Stimulated activated CD4-positive, alpha-beta T cell treated with anti-CD3 and anti-CD28 coated beads, Interleukin-15, amount 100 ng/mL, for 48 hours (primary cell): ENCODE data around the gene USP32.
"Not testable (repeated sequence)": the region's sequence is repeated elsewhere in the genome, so short reads cannot be mapped to it uniquely, and the experiment has no call there.

ENCODE experiments used
- DNase-seq, 2 donors: peaks; one replicate each; pipeline ENCODE4 v3.0.0-alpha.2; 2020; ENCODE audit warnings: low read depth in 2 of 2

USP32 gene

DNA sequence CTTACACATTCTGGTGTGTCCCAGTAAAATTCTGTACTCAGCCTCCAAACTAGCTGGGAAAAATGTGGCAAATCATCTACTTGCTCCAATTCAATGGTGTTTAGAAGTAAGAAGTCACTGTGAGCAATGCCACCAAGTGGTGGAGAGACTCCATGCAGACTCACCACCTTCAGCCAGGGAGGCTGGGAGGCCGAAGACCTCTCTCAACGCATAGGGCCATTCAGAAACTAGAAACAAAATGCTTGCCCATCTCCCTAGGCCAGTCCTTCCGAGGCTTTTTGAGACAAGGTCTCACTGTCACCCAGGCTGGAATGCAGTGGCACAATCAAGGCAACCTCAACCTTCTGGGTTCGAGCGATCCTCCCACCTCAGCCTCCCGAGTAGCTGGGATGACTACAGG is 217.2 kb downstream of the USP32 start:
- not testable (repeated sequence) for DNase-seq

DNA sequence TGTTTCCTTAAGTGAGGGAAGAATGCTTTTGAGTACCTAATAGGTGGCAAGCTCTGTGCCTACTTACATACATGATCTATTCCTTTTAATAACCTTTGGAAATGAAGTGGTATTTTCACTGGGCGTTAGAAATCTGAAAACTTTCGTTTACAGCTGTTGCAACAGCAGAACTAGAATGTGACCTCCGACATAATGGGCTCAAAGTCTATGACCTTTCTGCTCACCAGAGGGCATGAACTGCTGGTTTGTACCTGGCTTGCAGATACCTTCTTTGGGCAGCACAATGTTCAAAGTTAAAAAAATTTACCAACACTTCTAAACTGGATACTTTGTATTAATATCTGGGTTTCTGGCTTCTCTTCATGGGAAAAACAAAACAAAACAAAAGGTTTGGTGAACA is 217.9 kb downstream of the USP32 start:
- no peak for DNase-seq

DNA sequence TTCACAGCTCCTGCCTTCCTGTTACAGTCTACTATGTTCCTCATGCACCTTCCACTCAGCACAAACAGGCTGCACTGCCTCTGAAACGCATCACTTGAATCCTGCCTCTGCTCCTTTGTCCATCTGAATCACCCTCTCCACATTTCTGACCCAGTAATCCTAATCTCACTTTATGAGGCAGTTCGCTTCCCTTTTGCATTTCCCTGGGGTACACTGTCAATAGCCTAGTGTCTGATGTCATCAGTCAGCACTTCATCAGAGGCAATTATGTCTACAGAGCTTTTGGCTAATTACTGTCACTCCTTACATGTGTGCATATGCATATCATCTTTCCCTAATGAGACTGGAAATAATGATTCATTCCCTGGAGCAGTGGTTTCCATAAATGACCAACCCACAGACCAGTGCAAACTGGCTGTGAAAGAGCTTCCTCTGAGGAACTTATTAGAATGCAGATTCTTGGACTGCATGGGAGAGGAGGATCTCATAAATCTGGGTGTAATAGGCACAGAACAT is 218.6 kb downstream of the USP32 start:
- DNase-seq, result no peak

GRCh38 chr17:60171753-60172079 is 220.2 kb downstream of the USP32 start:
- DNase-seq, result no peak

DNA sequence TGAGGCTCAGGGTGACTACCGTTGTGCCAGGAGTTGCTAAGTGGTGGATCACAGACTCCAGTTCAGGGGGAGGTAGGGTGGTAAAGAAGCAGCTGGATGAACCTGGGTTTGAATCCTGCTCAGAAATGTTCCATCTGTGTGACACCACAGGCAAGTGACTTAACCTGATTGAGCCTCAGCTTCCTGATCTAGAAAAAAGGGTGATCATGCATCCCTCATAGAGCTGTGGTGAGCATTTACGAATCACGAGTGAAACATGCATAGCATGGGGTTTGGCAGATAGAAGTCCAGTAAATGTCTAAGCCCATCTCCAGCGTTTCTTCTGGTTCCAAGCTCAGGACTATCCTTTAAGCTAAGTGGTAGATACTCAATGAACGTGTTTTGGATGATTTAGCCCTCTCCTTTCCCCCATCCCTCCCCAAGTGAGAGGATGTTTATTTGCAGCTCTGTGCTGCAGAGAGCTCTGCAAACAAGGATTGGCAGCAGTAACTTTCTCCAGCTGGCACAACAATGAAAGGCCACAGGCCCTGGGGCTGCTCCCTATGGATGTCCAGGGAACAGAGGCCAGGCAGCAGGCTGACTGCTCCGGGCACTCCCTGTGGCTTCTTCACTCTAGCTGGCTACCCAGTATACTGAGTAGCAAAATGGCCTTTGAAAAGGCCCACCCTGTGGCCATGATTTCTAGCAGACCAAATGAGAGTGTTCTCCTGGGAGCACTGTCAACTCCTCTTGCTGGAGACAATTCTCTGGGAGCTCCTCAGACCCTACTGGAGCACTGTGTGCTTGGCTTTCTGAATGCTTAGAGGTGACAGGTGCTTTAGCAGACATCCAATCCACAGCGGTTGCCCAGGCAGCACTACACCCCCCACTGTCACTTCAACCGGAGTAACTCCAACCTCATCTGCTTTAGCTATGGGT is 220.8 kb downstream of the USP32 start:
- no peak for DNase-seq

GRCh38 chr17:60169921-60170817 is 221.8 kb downstream of the USP32 start:
- no peak for DNase-seq

- DNase-seq, result no peak
These were observed 223.3 kb downstream of the USP32 start for GRCh38 chr17:60168654-60169053.

- no peak for DNase-seq
These were observed 224.7 kb downstream of the USP32 start for GRCh38 chr17:60167065-60167741.

GRCh38 chr17:60165971-60166370 is 226.0 kb downstream of the USP32 start:
- DNase-seq, result no peak

- DNase-seq, result no peak
These were observed 226.7 kb downstream of the USP32 start for GRCh38 chr17:60165223-60165622.

GRCh38 chr17:60164697-60165096 is 227.2 kb downstream of the USP32 start:
- no peak for DNase-seq

GRCh38 chr17:60164164-60164563 is 227.8 kb downstream of the USP32 start:
- DNase-seq, result no peak

- DNase-seq, result no peak
These were observed 228.7 kb downstream of the USP32 start for GRCh38 chr17:60163108-60163784.

DNA sequence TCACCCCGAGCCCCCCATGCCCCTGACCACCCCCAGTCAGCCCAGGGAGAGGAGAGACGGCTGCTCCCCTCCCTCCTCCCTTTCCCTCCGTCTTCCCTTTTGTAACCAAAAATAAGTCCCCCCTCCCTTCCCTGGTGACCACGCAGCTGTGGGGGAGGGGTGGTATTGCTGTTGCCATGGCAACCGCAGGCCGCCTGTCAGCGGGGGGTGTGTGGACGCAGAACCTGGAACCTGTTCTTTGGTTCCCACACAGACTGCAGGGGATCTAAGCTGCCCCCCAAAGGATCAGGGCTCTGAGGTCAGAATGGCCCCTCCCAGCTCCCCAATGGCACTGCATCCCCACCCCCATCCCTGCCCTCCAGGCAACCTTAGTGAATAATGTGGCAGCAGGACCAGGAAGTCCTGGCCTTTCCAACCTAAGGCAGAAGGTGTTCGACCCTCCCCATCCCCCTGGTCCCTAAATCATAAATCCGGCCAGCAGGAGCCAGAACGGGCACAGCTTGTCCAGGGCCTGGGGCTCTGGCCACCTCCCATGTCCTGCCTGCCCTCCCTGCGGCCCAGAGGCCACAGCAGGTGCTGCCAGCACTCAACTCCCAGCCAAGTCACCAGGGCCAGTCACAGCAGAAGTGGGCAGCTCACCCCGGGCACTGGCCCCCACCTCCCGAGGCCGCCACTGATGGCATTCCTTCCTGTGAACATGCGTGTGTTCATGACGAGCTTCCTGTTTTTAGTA is 230.2 kb downstream of the USP32 start:
- no peak for DNase-seq

- DNase-seq, result no peak
These were observed 231.0 kb downstream of the USP32 start for GRCh38 chr17:60160829-60161501.

DNA sequence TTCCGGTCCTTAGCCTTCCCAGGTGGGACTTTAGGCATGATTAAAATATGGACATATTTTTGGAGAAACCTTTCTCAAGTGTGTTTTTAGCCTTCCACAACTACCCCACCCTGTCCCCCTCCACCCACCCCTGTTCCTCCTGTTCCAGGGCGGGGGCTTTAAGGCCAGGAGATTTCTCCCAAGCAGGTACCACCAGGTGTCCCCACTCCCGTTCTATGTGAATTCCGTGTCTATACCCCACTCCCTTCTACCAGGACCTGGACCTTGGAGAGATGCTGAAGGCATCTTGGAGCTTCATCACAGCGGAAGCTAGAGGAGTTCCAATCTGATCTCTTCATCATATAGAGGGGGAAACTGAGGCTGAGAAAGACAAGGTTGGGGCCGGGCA is 232.5 kb downstream of the USP32 start:
- DNase-seq, result no peak

DNA sequence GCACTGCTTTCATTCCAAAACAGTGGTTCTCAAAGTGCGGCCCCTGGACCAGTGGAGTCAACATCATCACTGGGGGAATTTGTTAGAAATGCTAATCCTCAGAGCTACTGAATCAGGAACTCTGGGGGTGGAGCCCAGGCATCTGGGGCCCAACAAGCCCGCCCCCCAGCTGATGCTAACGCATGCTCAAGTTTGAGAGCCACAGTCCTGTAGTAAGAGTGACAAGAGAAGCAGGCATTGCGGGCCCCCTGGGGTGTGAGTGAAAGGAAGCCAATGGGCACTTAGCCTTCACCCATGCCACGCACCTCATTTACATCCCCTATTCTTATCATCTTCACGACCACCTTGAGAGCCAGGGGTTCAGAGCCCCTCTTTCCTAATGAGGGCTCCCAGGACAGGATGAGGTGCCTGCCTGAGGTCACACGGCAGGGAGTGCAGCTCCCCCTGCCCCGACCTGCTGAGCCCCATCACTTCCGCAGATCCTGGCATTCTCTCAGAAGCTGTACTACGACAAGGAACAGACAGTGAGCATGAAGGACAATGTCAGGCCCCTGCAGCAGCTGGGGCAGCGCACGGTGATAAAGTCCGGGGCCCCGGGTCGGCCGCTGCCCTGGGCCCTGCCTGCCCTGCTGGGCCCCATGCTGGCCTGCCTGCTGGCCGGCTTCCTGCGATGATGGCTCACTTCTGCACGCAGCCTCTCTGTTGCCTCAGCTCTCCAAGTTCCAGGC is 233.0 kb downstream of the USP32 start:
- no peak for DNase-seq

DNA sequence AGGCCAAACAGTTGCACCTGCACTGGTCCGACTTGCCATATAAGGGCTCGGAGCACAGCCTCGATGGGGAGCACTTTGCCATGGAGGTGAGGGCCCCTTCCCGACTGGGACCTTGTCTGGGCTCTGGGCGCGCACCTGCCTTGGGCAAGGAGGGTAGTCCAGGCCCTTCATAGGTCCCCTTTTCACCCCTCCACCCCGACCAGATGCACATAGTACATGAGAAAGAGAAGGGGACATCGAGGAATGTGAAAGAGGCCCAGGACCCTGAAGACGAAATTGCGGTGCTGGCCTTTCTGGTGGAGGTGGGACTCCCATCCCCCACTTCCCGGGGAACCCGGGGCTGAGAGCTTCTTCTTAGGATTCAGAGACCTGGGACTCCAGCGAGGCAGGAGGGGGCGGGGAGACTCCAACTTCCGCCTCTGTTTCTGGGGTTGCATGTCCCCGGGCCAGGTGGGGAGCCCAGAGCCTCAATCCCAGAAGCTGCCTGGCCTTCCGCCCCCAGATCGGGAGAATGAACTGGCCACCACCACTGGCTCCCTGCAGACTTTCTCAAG is 234.4 kb downstream of the USP32 start:
- no peak for DNase-seq

DNA sequence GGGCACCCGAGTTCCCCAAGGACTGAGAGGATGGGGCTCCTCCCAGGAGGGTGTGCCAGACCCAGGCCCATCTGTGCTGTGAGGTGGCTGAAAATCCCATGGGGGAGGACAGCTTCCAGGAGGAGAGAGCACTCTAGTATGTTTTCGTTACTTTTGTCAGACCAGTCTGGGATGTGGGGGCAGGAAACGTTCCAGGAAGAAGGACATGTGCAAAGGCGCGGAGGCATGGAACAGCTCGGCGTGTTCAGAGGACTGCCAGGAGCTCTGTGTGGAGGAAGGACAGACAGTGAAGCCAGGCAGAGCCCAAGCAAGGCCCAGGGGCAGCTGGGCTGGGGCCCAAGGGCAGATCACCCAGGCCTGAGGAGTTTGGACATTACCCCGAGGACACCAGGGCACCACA is 235.2 kb downstream of the USP32 start:
- DNase-seq, result no peak
